GM12874 (cell line): ENCODE results near the gene RNF183.

ENCODE experiments used
- TF ChIP-seq, protein P1 (sequence below): IDR thresholded peaks from 2 replicates; pipeline ENCODE4 v1.5.1; 2011; ENCODE audit warnings: low read depth, mild to moderate bottlenecking, control low read depth, low read length, moderate library complexity; ENCODE audit not compliant: insufficient read depth

Gene RNF183

DNA sequence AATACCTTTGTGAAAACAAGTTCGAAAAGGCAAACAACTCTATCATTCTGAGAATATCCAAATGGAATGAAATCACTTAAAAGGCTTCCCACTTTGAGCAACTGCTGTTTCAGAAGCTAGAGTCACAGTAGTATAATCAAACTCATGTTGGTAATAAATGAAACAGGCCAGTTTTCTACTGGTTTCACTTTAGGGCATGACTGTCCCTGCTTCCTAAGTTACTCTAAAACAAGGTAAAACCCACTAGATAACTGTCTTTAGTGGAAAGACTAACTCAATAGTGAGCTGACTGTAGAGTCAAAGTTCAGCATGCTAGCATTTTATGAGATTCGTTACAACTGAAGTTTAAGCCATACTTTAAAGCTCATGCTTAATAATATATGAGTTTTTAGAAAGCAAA, 33.8 kb downstream of the RNF183 start:
- TF ChIP-seq, protein P1, sequence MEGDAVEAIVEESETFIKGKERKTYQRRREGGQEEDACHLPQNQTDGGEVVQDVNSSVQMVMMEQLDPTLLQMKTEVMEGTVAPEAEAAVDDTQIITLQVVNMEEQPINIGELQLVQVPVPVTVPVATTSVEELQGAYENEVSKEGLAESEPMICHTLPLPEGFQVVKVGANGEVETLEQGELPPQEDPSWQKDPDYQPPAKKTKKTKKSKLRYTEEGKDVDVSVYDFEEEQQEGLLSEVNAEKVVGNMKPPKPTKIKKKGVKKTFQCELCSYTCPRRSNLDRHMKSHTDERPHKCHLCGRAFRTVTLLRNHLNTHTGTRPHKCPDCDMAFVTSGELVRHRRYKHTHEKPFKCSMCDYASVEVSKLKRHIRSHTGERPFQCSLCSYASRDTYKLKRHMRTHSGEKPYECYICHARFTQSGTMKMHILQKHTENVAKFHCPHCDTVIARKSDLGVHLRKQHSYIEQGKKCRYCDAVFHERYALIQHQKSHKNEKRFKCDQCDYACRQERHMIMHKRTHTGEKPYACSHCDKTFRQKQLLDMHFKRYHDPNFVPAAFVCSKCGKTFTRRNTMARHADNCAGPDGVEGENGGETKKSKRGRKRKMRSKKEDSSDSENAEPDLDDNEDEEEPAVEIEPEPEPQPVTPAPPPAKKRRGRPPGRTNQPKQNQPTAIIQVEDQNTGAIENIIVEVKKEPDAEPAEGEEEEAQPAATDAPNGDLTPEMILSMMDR, result no peak

DNA sequence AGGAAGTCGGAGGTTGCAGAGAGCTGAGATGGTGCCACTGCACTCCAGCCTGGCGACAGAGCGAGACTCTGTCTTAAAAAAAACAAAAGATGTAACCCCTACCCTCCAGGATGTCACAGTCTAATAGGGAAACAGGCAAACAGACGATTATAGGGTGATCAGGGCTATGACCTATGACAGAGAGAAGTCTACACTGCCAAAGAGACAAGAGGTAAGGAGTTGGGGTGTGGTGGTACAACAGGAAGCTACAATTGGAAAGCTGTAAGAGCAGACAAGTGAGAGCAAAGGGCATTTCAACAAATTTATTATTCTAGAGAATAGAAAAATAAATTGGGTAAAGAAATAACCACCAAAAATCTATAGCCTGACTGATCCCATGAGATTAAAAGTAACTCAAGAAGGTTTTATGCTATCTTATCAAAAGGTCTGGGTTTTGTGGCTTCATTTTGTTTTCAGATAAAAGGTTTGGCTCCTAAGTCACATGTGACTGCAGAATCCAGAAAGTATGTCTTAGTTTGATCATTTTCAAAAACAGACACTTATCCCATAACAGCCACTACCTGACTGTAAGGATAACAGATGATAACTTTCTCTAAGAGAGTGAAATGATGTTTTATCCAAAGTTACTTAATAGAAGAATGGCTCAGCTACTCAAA, 35.1 kb downstream of the RNF183 start:
- TF ChIP-seq, protein P1, result no peak

DNA sequence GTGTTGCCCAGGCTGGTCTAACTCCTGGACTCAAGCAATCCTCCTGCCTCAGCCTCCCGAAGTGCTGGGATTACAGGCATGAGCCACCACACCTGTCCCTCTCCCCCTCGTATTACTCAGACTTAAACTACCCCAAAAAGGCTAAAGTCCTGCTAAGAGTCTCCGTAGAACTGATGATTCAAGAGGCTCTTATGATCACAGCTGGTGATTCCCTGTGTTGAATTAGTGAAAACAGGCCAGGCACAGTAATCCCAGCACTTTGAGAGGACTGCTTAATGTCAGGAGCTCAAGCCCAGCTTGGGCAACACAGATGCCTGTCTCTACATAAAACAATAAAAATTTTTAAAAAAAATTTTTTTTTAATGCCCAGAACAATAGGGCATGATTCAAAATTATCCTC, 37.0 kb downstream of the RNF183 start:
- TF ChIP-seq, protein P1, result no peak

DNA sequence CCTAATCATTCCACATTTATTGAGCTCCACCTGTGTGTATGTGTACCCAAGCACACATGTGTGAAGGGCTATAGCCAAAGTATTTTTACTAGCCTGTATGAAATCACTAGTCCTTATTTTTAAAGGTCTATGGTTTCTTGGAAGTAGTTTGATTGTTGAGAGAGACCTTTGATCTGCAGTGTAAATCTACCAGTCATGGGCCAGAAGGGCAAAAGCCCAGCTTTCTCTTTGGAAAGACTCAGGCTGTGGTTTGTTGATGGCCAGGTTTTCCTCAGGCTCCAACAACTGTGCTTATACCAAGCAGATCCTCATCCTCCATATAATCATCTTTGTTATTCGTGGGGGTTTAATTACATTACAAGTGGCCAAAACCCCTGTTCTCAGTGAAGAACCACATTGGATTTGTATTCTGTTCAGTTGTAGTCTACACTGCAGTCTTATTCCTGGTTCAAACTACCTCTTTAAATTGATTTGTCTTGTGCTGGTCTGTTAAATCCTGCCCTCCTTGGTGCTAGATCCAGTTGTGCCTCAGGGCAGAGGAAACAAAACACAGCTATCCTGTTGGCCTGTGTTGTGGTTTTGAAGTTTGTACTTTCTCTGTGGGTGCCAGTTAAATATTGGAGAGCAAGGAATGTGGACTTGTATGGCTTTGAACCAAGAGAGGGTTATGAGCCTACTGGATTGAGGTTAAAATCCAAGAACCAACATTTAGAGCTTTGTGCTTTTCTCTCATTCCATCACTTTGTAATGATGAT, 41.1 kb downstream of the RNF183 start:
- TF ChIP-seq, protein P1, result no peak

DNA sequence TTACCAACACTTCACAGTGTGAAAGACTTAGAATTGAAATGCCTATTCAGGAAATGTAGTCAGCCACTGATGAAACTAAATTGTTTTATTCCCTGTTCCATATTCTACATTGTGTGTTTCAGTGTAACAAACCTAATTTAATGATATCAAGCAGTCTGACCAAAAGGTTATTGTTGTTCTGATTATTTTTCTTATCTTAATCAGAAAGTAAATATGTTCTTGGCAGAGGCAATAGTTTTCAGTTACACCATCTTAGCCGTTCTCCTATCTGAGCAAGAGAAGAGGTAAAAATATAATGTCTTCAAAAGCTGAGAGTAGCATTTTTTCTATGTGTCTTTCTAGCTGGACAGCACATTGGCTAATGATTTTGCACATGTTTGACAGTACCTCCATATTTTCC, 44.9 kb downstream of the RNF183 start:
- TF ChIP-seq, protein P1, result no peak

DNA sequence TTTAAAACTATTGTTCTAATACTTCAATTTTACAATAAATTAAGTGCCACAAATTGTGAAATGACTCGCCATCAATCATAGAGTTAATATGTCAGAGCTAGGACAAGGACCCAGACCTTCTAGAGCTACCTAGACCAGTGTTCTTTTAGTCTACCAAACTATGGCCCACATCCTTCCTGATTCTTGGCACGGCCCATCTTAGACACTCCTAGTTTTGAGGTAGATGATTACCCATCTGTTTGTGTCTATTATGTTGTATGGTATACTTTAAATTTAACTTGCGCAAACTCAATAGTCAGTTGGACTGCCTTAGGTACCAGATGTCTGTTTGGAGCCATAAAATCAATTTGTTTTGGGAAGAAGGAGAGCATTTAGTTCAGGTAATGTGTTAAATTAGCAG, 45.3 kb downstream of the RNF183 start:
- TF ChIP-seq, protein P1, result no peak

DNA sequence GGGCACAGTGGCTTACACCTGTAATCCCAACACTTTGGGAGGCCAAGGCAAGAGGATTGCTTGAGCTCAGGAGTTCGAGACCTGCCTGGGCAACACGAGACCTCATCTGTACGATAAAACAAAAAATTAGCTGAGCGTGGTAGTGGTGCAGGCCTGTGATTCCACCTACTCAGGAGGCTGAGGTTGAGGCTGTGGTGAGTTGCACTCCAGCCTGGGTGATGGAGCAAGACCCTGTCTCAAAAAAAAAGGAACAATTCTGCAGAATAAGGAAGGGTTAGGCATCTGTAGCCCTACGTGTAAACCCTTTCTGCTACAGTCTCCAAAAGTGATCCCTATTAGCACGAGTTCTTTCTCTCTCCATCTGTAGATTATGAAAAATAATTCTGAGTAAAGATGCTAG, 47.7 kb downstream of the RNF183 start:
- TF ChIP-seq, protein P1, result no peak
